ENCODE results near the gene INHBE.

INHBE gene

DNA sequence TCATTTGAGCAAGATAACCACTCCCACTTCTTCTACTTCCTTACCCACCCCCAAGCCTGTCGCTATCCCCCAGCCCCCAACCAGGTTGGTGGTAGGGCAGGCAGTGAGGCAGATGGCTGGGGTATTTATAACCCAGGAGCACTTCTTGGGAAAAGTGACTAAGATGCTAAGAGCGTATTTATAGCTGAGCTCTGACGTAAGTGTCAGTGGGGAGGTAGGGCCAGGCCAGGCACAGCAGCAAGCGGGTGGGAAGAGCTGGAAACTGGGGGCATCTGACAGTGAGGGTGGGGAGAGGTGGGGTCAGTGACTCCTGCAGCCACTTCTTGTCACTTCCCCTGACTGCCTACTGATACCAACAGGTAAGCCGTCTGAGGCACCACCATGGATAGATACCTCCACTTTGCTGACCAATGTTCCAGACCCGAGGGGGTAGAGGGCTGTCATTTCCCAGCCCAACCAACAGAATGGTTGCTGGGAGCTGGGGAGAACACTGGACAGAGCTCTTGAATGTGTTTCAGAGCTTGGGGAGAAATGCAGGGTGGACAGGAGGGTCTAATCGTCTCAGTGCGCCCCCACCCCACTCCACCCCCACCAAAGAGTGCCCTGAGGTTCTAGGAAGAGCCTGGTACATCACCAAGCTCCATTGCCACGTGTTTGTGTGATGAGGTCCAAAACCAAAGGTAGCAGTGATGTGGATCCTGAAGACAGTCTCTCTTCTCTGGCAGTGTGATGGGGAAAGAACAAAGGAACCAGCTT is 2.7 kb upstream of the INHBE start:
- peak overlapping the region; percentile 10 for H3K27ac Mint-ChIP-seq
- H3K36me3 Mint-ChIP-seq, result no peaks in the 10 kb centered on the region
- no peaks in the 10 kb centered on the region for H3K27me3 Mint-ChIP-seq
- H3K4me1 Mint-ChIP-seq (ENCODE audit: low read depth), result peaks cover 9% of the 10 kb centered on the region
- H3K4me3 Mint-ChIP-seq, result no peak overlapping the region
- no peaks in the 10 kb centered on the region for H3K9me3 Mint-ChIP-seq (ENCODE audit: low read depth)

DNA sequence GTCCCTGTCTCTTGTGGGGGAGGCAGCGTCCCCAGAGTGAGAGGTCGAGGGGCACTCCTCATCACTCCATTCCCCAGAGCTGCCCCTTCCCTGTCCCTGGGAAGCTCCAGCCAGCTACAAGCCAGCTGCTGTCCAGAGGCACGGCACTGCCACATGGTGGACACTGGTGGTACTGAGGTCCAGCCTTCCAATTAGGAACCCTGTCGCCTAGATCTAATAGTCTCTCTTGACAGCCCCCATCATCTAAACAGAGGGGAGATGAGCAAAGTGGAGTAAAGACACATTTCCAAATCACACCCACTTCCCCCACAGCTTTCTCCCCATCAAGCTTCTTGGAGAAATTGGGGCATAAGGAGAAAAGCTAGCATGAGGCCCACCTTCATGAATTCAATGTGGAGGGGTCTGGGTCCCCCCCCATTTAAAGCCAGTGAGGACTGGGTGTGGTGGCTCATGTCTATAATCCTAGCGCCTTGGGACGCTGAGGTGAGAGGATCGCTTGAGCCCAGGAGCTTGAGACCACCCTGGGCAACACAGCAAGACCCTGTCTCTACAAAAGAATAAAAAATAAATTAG is 2.1 kb upstream of the INHBE start:
- peaks cover 9% of the 10 kb centered on the region for H3K4me1 Mint-ChIP-seq (ENCODE audit: low read depth)
- H3K4me3 Mint-ChIP-seq, result no peak overlapping the region
- H3K9me3 Mint-ChIP-seq (ENCODE audit: low read depth), result no peaks in the 10 kb centered on the region
- H3K27me3 Mint-ChIP-seq, result no peaks in the 10 kb centered on the region
- H3K27ac Mint-ChIP-seq, result no peak overlapping the region
- H3K36me3 Mint-ChIP-seq, result no peaks in the 10 kb centered on the region

DNA sequence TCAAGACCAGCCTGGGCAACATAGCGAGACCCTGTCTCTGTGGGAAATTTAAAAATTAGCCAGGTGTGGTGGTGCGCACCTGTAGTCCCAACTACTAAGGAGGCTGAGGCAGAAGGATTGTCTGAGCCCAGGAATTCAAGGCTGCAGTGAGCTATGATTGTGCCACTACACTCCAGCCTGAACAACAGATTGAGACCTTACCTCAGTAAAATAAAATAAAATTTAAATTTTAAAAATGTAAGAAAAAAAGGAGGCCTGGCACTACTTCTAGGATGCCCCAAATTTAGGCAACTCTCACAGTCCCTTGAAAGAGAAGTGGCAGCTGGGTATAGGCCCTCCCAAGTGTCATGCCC is 918 bp upstream of the INHBE start:
- Mint-ChIP-seq H3K4me1 (ENCODE audit: low read depth) (peaks cover 18% of the 10 kb centered on the region), H3K27ac (no peak overlapping the region), H3K36me3 (no peaks in the 10 kb centered on the region), H3K4me3 (no peak overlapping the region), H3K9me3 (ENCODE audit: low read depth) (no peaks in the 10 kb centered on the region), H3K27me3 (no peaks in the 10 kb centered on the region)

DNA sequence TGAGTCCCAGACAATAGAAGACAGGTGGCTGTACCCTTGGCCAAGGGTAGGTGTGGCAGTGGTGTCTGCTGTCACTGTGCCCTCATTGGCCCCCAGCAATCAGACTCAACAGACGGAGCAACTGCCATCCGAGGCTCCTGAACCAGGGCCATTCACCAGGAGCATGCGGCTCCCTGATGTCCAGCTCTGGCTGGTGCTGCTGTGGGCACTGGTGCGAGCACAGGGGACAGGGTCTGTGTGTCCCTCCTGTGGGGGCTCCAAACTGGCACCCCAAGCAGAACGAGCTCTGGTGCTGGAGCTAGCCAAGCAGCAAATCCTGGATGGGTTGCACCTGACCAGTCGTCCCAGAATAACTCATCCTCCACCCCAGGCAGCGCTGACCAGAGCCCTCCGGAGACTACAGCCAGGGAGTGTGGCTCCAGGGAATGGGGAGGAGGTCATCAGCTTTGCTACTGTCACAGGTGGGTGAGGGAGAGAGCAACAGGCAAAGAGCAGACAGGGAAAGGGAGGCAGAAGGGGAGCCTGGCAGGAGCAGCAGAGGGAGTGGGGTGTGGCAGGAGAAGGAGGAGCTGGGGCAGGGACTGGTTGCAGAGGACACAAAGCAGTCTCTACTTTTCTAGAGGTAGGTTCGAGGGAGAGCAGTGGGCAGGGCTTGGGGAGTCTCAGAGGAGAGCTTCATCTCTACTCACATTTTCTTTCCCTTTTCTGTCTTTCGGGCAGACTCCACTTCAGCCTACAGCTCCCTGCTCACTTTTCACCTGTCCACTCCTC is 452 bp downstream of the INHBE start:
- Mint-ChIP-seq H3K27me3 (no peaks in the 10 kb centered on the region), H3K4me1 (ENCODE audit: low read depth) (peaks cover 26% of the 10 kb centered on the region), H3K9me3 (ENCODE audit: low read depth) (no peaks in the 10 kb centered on the region), H3K36me3 (no peaks in the 10 kb centered on the region), H3K4me3 (peak overlapping the region; percentile 76), H3K27ac (peak overlapping the region; percentile 58)

DNA sequence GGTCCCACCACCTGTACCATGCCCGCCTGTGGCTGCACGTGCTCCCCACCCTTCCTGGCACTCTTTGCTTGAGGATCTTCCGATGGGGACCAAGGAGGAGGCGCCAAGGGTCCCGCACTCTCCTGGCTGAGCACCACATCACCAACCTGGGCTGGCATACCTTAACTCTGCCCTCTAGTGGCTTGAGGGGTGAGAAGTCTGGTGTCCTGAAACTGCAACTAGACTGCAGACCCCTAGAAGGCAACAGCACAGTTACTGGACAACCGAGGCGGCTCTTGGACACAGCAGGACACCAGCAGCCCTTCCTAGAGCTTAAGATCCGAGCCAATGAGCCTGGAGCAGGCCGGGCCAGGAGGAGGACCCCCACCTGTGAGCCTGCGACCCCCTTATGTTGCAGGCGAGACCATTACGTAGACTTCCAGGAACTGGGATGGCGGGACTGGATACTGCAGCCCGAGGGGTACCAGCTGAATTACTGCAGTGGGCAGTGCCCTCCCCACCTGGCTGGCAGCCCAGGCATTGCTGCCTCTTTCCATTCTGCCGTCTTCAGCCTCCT is 1.1 kb downstream of the INHBE start:
- H3K4me1 Mint-ChIP-seq (ENCODE audit: low read depth), result peaks cover 28% of the 10 kb centered on the region
- H3K4me3 Mint-ChIP-seq, result peak overlapping the region; percentile 76
- H3K27ac Mint-ChIP-seq, result peak overlapping the region; percentile 58
- no peaks in the 10 kb centered on the region for H3K27me3 Mint-ChIP-seq
- H3K9me3 Mint-ChIP-seq (ENCODE audit: low read depth), result no peaks in the 10 kb centered on the region
- H3K36me3 Mint-ChIP-seq, result no peaks in the 10 kb centered on the region

DNA sequence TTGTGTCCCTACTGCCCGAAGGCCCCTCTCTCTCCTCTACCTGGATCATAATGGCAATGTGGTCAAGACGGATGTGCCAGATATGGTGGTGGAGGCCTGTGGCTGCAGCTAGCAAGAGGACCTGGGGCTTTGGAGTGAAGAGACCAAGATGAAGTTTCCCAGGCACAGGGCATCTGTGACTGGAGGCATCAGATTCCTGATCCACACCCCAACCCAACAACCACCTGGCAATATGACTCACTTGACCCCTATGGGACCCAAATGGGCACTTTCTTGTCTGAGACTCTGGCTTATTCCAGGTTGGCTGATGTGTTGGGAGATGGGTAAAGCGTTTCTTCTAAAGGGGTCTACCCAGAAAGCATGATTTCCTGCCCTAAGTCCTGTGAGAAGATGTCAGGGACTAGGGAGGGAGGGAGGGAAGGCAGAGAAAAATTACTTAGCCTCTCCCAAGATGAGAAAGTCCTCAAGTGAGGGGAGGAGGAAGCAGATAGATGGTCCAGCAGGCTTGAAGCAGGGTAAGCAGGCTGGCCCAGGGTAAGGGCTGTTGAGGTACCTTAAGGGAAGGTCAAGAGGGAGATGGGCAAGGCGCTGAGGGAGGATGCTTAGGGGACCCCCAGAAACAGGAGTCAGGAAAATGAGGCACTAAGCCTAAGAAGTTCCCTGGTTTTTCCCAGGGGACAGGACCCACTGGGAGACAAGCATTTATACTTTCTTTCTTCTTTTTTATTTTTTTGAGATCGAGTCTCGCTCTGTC is 1.8 kb downstream of the INHBE start:
- H3K27ac Mint-ChIP-seq, result no peak overlapping the region
- no peak overlapping the region for H3K4me3 Mint-ChIP-seq
- no peaks in the 10 kb centered on the region for H3K9me3 Mint-ChIP-seq (ENCODE audit: low read depth)
- peaks cover 30% of the 10 kb centered on the region for H3K4me1 Mint-ChIP-seq (ENCODE audit: low read depth)
- H3K36me3 Mint-ChIP-seq, result no peaks in the 10 kb centered on the region
- no peaks in the 10 kb centered on the region for H3K27me3 Mint-ChIP-seq

DNA sequence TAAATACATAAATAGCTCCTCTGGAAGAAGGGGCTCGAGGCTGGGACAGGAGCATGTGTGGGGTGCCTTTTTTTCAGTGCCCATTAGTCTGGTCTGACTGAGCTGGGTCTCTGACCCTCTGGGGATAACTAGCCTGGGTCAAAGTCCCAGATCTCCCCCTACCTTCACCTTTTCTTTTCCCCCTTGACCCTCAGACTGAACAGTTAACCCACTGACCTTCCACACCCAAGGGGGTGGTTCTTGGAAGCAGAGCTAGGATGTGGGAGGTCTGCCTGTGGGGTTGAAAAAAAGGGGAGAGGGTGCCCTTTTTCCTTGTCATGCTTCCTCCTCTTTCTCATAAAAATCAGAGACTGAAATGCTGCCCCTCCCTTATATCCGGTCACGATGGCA is 3.6 kb downstream of the INHBE start:
- Mint-ChIP-seq H3K36me3 (no peaks in the 10 kb centered on the region), H3K27me3 (no peaks in the 10 kb centered on the region), H3K9me3 (ENCODE audit: low read depth) (no peaks in the 10 kb centered on the region), H3K4me1 (ENCODE audit: low read depth) (peaks cover 32% of the 10 kb centered on the region), H3K27ac (peak overlapping the region; percentile 95), H3K4me3 (peak overlapping the region; percentile 95)

DNA sequence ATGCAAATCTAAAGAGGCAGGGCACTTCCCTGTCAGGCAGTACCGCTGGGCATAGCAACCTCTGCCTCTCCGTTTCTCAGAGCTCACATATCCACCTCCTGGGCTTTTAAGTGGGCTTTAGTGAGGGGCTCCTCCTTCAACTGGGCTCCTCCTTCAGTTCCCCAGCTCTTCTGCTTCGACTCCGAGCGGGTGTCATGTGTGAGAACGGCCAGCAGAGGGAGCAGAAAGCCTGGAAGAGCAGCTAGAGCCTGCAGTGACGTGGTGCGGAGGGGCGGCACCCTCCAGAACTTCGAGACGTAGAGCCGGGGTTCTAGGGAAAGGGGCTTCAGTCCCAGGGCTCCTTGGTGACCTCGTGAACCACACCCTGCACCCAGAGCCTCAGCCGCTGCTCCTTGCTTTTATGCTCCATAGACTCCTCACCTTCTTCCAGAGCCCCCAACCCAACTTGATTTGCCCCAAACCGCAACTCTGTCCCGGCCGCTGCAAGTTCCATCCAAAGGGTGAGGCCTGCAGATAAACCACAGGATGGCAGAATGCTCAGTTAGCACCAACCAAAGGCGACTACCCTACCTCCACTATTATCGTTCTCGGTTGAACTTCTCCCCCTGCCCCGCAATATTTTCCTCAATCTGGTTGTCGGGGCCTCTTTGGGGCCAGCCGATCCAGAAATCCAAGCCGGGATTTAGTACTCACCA is 4.1 kb downstream of the INHBE start:
- Mint-ChIP-seq H3K4me3 (peak overlapping the region; percentile 95), H3K4me1 (ENCODE audit: low read depth) (peaks cover 36% of the 10 kb centered on the region), H3K36me3 (no peaks in the 10 kb centered on the region), H3K27ac (peak overlapping the region; percentile 95), H3K9me3 (ENCODE audit: low read depth) (no peaks in the 10 kb centered on the region), H3K27me3 (no peaks in the 10 kb centered on the region)

DNA sequence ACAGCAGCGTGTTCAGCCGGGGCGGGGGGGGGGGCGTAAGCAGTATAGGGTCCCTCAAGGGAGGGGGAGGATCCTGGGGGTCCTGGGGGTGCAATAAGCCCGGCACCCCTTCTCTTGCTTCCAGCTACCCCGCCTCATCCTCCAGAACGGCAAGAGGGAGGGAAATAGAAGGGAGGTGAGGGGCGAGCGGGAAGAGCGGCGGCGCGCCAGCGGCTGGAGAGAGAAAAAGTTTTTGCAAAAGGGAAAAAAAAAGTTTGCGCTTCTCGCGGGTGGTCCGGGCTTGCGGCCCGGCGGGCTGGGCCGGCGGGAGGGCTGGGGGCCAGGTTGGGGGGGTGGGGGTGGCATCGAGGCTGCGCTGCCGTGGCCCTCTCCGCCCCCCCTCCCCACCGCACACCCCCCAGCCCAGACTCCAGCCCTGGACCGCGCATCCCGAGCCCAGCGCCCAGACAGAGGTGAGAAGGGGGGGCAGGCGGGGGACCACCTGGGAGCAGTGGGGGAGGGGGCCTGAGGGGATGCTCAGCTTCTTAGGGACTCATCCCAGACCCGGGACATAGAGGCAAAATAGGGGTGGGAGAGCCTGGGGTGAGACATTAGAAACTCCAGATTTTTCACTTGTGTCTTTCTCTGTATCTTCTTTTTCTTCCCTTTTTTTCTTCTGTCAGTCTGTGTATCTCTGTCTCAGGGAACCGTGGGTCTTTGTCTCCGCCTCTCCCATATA is 4.8 kb downstream of the INHBE start, which contains the start of gene GLI1:
TSS of gene GLI1 (plus strand) at position 36 of the 718 bp plus-strand sequence. CDS start 3,907 bp downstream, outside the sequence.
- Mint-ChIP-seq H3K9me3 (ENCODE audit: low read depth) (no peaks in the 10 kb centered on the region), H3K36me3 (no peaks in the 10 kb centered on the region), H3K27me3 (no peaks in the 10 kb centered on the region), H3K4me1 (ENCODE audit: low read depth) (peaks cover 36% of the 10 kb centered on the region), H3K27ac (peak within 1 kb of the TSS; percentile 95), H3K4me3 (peak within 1 kb of the TSS; percentile 95)

DNA sequence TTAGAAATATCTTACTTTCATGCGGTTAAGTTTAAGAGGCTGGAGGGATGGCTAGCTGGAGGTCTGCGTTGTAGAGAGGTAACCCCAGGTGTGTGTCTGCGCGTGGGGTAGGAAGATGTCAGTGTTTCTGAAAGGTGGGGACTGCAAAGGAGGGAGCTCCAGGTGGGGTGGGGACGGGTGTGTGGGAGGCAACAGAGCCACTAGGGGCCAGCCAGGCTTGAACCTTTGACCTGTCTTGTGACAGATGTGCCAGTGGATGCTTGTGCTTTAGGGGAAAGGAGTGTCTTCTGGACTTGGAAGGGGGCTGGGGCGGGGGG is 5.3 kb downstream of the INHBE start:
- no peaks in the 10 kb centered on the region for H3K9me3 Mint-ChIP-seq (ENCODE audit: low read depth)
- peak overlapping the region; percentile 89 for H3K4me3 Mint-ChIP-seq
- no peaks in the 10 kb centered on the region for H3K27me3 Mint-ChIP-seq
- no peaks in the 10 kb centered on the region for H3K36me3 Mint-ChIP-seq
- H3K4me1 Mint-ChIP-seq (ENCODE audit: low read depth), result peaks cover 36% of the 10 kb centered on the region
- peak overlapping the region; percentile 35 for H3K27ac Mint-ChIP-seq

DNA sequence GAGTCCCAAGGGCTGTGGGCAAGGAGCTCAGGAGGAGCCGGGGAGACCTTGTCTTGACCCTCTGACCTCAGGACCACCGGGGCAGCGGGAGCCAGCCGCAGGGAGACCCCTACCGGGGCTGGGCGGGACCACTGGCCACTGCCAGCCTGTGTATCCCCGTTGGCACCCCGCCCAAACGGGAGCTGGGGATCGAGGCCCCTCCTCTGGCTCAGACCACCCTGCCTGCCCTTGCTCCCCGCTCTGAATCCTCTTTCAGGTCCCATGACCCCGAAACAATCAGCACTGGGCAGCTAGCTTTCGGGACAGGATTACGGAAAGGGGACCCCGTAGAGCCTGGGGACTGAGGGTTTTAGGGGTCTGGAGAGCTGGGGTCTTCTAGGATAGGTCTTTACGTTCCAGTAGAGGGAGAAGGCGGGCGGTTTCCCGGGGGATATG is 5.8 kb downstream of the INHBE start:
- H3K4me1 Mint-ChIP-seq (ENCODE audit: low read depth), result peaks cover 34% of the 10 kb centered on the region
- H3K9me3 Mint-ChIP-seq (ENCODE audit: low read depth), result no peaks in the 10 kb centered on the region
- H3K36me3 Mint-ChIP-seq, result no peaks in the 10 kb centered on the region
- peak overlapping the region; percentile 94 for H3K4me3 Mint-ChIP-seq
- no peaks in the 10 kb centered on the region for H3K27me3 Mint-ChIP-seq
- no peak overlapping the region for H3K27ac Mint-ChIP-seq

DNA sequence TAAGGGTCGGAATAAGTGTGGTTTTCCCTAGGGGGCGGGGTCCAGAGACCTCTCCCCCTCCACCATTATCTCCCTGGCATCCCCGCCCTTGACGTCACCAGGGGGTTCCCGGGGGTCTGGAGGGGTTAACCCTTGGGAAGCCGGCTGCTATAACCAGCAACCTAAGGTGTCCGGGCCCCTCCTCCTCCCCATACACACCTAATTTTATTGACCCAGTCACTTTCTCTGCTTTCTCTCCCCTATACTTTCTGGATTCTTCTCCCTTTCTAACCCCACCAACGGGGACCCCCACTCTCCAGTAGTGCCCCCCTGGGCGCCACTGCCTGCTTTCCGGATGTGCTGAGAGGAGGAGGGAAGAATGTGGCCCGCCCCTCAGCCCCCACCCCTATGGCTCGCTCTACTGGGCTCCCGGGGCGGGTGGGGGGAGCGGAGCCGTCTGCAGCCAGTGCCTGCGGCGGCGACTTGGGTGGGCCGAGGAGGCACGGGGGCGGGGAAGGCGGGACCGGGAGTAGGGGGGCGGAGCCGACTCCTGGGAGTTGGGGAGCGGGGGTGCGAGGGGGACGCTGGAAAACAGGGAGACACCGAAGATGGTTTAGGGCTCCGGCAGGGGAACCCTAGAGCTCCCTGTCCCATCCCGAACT is 6.3 kb downstream of the INHBE start:
- no peaks in the 10 kb centered on the region for H3K36me3 Mint-ChIP-seq
- H3K27ac Mint-ChIP-seq, result no peak overlapping the region
- peak overlapping the region; percentile 94 for H3K4me3 Mint-ChIP-seq
- H3K27me3 Mint-ChIP-seq, result no peaks in the 10 kb centered on the region
- peaks cover 31% of the 10 kb centered on the region for H3K4me1 Mint-ChIP-seq (ENCODE audit: low read depth)
- H3K9me3 Mint-ChIP-seq (ENCODE audit: low read depth), result no peaks in the 10 kb centered on the region

DNA sequence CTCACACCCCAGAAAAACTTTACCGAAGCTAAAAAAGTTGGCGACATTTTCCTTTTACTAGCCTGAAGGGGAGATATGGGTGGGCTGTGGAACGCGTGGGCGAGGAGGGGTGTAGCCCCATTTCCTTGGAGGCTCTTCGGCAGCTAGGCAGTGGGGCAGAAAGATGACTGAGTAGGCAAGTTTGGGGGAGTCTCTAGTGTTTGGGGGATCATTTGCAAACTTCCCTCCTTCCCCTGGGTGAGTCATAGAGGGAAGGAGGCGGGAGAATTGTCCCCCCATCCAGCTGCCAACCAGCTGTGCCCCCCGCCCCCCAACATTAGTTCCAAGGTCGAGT is 6.8 kb downstream of the INHBE start:
- Mint-ChIP-seq H3K4me1 (ENCODE audit: low read depth) (peaks cover 31% of the 10 kb centered on the region), H3K27ac (no peak overlapping the region), H3K36me3 (no peaks in the 10 kb centered on the region)

More for the DNA sequence above, 6.8 kb downstream of the INHBE start:
- peak overlapping the region; percentile 94 for H3K4me3 Mint-ChIP-seq
- H3K9me3 Mint-ChIP-seq (ENCODE audit: low read depth), result no peaks in the 10 kb centered on the region
- H3K27me3 Mint-ChIP-seq, result no peaks in the 10 kb centered on the region

All from activated naive CD8-positive, alpha-beta T cell (primary cell).